GM12865 (cell line): Measurements from ENCODE around the gene ZNHIT2.
A peak's percentile ranks its signal among the peaks of the same experiment; 100 is the strongest.
"Not testable (repeated sequence)": the region's sequence is repeated elsewhere in the genome, so short reads cannot be mapped to it uniquely, and the experiment has no call there.

ENCODE experiments used
- DNase-seq: peaks from one replicate; pipeline ENCODE4 v3.0.0; 2010; ENCODE audit warnings: low read depth
- H3K4me3 ChIP-seq: 2 replicates; pipeline ENCODE4 v1.5.1; 2011; ENCODE audit warnings: mild to moderate bottlenecking, low read depth, low read length, control low read depth
- TF ChIP-seq, protein P1 (sequence below): IDR thresholded peaks from 2 replicates; pipeline ENCODE4 v1.5.1; 2011; ENCODE audit warnings: low read length, control low read depth, low read depth, inconsistent platforms; ENCODE audit not compliant: insufficient read depth; ENCODE audit errors: missing control alignments

Gene ZNHIT2

GRCh38 chr11:65157336-65157735, 39.8 kb upstream of the ZNHIT2 start:
- TF ChIP-seq, protein P1, sequence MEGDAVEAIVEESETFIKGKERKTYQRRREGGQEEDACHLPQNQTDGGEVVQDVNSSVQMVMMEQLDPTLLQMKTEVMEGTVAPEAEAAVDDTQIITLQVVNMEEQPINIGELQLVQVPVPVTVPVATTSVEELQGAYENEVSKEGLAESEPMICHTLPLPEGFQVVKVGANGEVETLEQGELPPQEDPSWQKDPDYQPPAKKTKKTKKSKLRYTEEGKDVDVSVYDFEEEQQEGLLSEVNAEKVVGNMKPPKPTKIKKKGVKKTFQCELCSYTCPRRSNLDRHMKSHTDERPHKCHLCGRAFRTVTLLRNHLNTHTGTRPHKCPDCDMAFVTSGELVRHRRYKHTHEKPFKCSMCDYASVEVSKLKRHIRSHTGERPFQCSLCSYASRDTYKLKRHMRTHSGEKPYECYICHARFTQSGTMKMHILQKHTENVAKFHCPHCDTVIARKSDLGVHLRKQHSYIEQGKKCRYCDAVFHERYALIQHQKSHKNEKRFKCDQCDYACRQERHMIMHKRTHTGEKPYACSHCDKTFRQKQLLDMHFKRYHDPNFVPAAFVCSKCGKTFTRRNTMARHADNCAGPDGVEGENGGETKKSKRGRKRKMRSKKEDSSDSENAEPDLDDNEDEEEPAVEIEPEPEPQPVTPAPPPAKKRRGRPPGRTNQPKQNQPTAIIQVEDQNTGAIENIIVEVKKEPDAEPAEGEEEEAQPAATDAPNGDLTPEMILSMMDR = no peak
- no peak for DNase-seq
- H3K4me3 ChIP-seq = no peak overlapping the region

GRCh38 chr11:65156926-65157325, 39.4 kb upstream of the ZNHIT2 start:
- H3K4me3 ChIP-seq = no peak overlapping the region
- DNase-seq = no peak
- TF ChIP-seq, protein P1 = no peak

GRCh38 chr11:65156256-65156655, 38.8 kb upstream of the ZNHIT2 start:
- TF ChIP-seq, protein P1 = no peak
- no peak for DNase-seq
- no peak overlapping the region for H3K4me3 ChIP-seq

DNA sequence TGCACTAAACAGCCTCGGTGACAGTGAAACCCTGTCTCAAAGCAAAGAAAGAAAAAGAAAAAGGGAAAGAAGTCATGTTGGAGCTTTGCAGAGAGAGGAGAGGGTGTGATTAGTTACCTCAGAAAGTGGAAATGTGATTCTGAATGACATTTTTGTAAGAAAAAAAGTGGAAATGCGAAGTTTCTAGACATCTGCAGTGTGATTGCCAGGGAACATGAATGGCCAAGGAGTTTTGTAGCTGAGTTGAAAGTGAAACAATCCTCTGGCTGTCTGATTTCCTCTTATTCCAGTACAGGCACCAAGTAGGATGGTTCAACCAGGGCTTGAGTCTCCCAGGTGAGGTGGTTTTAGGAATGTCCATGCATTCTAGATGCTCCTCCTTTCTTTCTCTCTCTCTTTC, 34.6 kb upstream of the ZNHIT2 start:
- no peak overlapping the region for H3K4me3 ChIP-seq
- TF ChIP-seq, protein P1 = no peak
- DNase-seq = peak; percentile 37

DNA sequence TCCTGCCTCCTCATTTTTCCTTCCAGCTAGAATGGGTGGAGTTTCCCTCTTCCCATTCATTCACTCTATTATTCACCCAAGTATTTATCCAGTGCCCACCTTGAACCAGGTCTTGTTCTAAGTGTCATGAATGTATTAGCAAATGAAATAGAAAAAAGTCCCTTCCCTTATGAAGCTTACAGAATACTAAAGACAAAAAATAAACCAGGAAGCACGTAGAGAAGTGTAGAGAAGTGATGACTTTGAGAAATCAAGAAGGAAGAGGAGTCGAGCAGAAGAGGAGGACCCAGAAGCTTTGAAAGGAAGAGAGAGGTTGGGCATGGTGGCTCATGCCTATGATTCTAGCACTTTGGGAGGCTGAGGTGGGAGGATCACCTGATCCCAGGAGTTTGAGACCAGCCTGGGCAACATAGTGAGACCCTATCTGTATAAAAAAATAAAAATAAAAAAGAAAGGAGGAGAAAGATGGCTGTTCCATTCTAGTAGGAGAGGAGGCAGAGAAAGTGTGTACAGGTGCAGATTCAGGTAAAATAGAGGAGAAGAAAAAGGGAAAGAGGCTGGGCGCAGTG, 33.9 kb upstream of the ZNHIT2 start:
- no peak for DNase-seq
- TF ChIP-seq, protein P1 = no peak
- no peak overlapping the region for H3K4me3 ChIP-seq

GRCh38 chr11:65150509-65151299, 33.2 kb upstream of the ZNHIT2 start:
- TF ChIP-seq, protein P1 = no peak
- peak; percentile 85 for DNase-seq
- H3K4me3 ChIP-seq = no peak overlapping the region; the same call in 1 of the 2 replicates

GRCh38 chr11:65150131-65150508, 32.6 kb upstream of the ZNHIT2 start:
- not testable (repeated sequence) for H3K4me3 ChIP-seq, DNase-seq
